Activated T-cell treated with anti-CD3 and anti-CD28 coated beads, Interleukin-2, amount 50 U/mL, for 48 hours (primary cell): Measurements from ENCODE around the gene TMEM263.
A peak's percentile ranks its signal among the peaks of the same experiment; 100 is the strongest.

Experiments
- DNase-seq, 2 experiments: peaks; one replicate each; pipeline ENCODE4 v3.0.0-alpha.2; 2020

TMEM263 gene

GRCh38 chr12:106950591-106950990, 5.1 kb upstream of the TMEM263 start:
- no peak for DNase-seq

- no peak for DNase-seq
Measured at GRCh38 chr12:106953352-106954250, 2.1 kb upstream of the TMEM263 start.

GRCh38 chr12:106954462-106955376, 988 bp upstream of the TMEM263 start:
- DNase-seq, result peak in 1 of 2 experiments; percentile 35

GRCh38 chr12:106956048-106956578, 406 bp downstream of the TMEM263 start:
- DNase-seq, result peak in 1 of 2 experiments; percentile 73

GRCh38 chr12:106957583-106957982, 1.9 kb downstream of the TMEM263 start:
- no peak for DNase-seq

- DNase-seq, result no peak
Measured at GRCh38 chr12:106960443-106960842, 4.7 kb downstream of the TMEM263 start.

- no peak for DNase-seq
Measured at GRCh38 chr12:106962286-106962685, 6.6 kb downstream of the TMEM263 start.

GRCh38 chr12:106964526-106964925, 8.8 kb downstream of the TMEM263 start:
- DNase-seq, result no peak

GRCh38 chr12:106971065-106971464, 15.4 kb downstream of the TMEM263 start:
- DNase-seq, result no peak

GRCh38 chr12:106973545-106973944, 17.8 kb downstream of the TMEM263 start:
- DNase-seq, result no peak

GRCh38 chr12:106974511-106974910, 18.8 kb downstream of the TMEM263 start:
- no peak for DNase-seq

- no peak for DNase-seq
Measured at GRCh38 chr12:106975098-106975497, 19.4 kb downstream of the TMEM263 start.

- DNase-seq, result no peak
Measured at GRCh38 chr12:106975993-106976658, 20.4 kb downstream of the TMEM263 start.

GRCh38 chr12:106976668-106977067, 21.0 kb downstream of the TMEM263 start:
- DNase-seq, result no peak

GRCh38 chr12:106978035-106978800, 22.5 kb downstream of the TMEM263 start:
- no peak for DNase-seq

- no peak for DNase-seq
Measured at GRCh38 chr12:106980944-106981343, 25.2 kb downstream of the TMEM263 start.

GRCh38 chr12:106981788-106982187, 26.1 kb downstream of the TMEM263 start:
- DNase-seq, result no peak

- no peak for DNase-seq
Measured at GRCh38 chr12:106982229-106982628, 26.5 kb downstream of the TMEM263 start.

GRCh38 chr12:106984588-106985137, 29.0 kb downstream of the TMEM263 start:
- no peak for DNase-seq

- no peak for DNase-seq
Measured at GRCh38 chr12:106985479-106985878, 29.8 kb downstream of the TMEM263 start.

GRCh38 chr12:106986135-106986534, 30.4 kb downstream of the TMEM263 start:
- DNase-seq, result no peak
